GM12864 (cell line): ENCODE measurements around the gene ZNF19.

Source experiments
- DNase-seq: peaks from one replicate; pipeline ENCODE4 v3.0.0-alpha.2; 2011; ENCODE audit warnings: low read depth
- H3K4me3 ChIP-seq: 2 replicates; pipeline ENCODE4 v1.5.1; 2011; ENCODE audit warnings: mild to moderate bottlenecking, low read depth, low read length, control low read depth
- CTCF ChIP-seq: IDR thresholded peaks from 2 replicates; pipeline ENCODE4 v1.5.1; 2011; ENCODE audit warnings: low read depth, mild to moderate bottlenecking, moderate library complexity, low read length, control low read depth, inconsistent platforms; ENCODE audit errors: missing control alignments

ZNF19 gene

GRCh38 chr16:71436473-71436872 lies 52.7 kb downstream of the ZNF19 start:
- DNase-seq = no peak
- TF ChIP-seq CTCF = no peak
- no peak overlapping the region for H3K4me3 ChIP-seq

GRCh38 chr16:71432906-71433305 lies 56.2 kb downstream of the ZNF19 start:
- H3K4me3 ChIP-seq = no peak overlapping the region
- no peak for DNase-seq
- TF ChIP-seq CTCF = no peak

GRCh38 chr16:71431991-71432390 lies 57.1 kb downstream of the ZNF19 start:
- H3K4me3 ChIP-seq = no peak overlapping the region
- DNase-seq = no peak
- TF ChIP-seq CTCF = no peak

- H3K4me3 ChIP-seq = no peak overlapping the region
- TF ChIP-seq CTCF = no peak
- no peak for DNase-seq
Measured at GRCh38 chr16:71431176-71431575, 57.9 kb downstream of the ZNF19 start.

GRCh38 chr16:71430744-71431143 lies 58.4 kb downstream of the ZNF19 start:
- TF ChIP-seq CTCF = no peak
- no peak overlapping the region for H3K4me3 ChIP-seq
- DNase-seq = no peak

GRCh38 chr16:71429581-71429980 lies 59.5 kb downstream of the ZNF19 start:
- H3K4me3 ChIP-seq = no peak overlapping the region
- DNase-seq = no peak

GRCh38 chr16:71428883-71429282 lies 60.2 kb downstream of the ZNF19 start:
- DNase-seq = no peak
- H3K4me3 ChIP-seq = no peak overlapping the region
- TF ChIP-seq CTCF = no peak

More at GRCh38 chr16:71429581-71429980, 59.5 kb downstream of the ZNF19 start:
- no peak for TF ChIP-seq CTCF
